ENCODE results near the gene UNC13B.

DNA sequence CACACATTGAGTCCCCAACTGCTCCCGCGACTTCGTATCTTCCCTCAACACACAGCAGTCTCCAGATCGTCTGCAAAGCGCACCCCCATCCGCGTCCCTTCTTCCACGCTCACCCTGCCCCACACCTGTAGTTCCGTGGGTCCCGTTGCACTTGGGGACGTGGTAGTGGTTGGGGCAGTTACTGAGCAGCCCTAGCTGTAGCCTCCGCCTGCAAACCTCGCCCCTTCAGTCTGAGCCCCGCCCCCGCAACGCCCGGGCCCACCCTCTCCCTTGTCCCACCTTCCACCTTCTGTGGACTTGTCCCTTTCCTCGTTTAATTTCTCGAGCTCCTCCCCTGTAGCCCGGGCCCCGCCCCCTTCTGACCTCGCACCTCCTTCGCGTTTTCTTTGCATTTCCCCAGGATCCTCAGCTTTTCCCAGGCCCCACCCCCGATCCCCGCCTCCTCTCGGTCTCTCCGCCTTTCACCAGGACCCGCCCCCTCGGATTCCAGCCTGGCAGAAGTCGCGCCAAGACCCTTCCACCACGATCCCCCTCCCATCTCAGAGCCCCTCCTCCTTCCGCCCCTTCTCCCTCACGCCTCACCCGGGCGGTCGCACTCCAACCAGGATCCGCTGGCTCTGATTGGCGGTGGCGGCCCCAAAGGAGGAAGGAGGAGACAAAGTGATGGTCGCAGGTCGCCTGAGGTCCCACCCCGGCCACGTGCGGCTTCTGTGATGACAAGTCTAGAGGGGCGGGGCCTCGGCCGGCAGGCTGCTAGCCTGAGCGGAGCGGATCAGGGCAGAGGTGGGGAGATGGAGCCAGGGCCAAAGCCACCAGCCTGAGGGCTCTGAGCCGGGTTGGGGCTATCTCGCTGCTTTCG lies 45.9 kb upstream of the UNC13B start, which contains the start of gene ATOSB:
- no peak for TF ChIP-seq EZH2 (IDR thresholded peaks at IDR 0.05; ENCODE audit: borderline replicate concordance)
- TF ChIP-seq, protein P1, sequence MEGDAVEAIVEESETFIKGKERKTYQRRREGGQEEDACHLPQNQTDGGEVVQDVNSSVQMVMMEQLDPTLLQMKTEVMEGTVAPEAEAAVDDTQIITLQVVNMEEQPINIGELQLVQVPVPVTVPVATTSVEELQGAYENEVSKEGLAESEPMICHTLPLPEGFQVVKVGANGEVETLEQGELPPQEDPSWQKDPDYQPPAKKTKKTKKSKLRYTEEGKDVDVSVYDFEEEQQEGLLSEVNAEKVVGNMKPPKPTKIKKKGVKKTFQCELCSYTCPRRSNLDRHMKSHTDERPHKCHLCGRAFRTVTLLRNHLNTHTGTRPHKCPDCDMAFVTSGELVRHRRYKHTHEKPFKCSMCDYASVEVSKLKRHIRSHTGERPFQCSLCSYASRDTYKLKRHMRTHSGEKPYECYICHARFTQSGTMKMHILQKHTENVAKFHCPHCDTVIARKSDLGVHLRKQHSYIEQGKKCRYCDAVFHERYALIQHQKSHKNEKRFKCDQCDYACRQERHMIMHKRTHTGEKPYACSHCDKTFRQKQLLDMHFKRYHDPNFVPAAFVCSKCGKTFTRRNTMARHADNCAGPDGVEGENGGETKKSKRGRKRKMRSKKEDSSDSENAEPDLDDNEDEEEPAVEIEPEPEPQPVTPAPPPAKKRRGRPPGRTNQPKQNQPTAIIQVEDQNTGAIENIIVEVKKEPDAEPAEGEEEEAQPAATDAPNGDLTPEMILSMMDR (IDR thresholded peaks at IDR 0.05; ENCODE audit: poor library complexity) = no peak
